Daoy (cell line): ENCODE measurements around the gene LARGE1. TPM values are rescaled to one million over a fixed set of nuclear protein-coding genes. Genes with fewer than 3 reads are reported as not detected.
A peak's percentile ranks its signal among the peaks of the same experiment; 100 is the strongest.

Experiments used
- DNase-seq: peaks from one replicate; pipeline ENCODE4 v3.0.0-alpha.2; 2015; ENCODE audit warnings: low read depth
- total RNA-seq: library from RNA; depleted of rRNA; stranded (reverse); fragments of >200 nt; shearing (Covaris generic); gene quantifications from 2 replicates; pipeline ENCODE4 v1.2.3, GENCODE V29; 2014

Gene LARGE1
- total RNA-seq, 1 experiment from 2014 or later = 9.1 TPM

DNA sequence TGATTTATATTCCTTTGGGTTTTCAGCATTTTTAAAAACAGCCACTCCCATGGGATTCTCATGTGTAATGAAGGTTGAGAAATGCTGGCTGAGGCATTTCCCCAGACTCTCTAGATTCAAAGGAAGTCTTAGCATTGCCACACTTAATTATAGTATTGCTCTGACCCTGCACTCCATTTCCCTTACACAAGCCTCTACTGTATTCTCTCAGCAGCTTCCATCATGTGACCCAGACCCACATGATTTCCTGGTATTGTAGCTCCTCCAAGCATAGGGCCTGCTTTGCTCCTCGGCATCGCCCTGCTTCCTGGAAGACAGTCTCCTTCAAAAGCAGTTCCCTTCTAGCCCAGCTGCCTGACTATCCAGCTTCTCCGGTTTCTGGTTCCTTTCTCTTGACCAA lies 261.5 kb downstream of the LARGE1 start:
- DNase-seq = peak; percentile 21

DNA sequence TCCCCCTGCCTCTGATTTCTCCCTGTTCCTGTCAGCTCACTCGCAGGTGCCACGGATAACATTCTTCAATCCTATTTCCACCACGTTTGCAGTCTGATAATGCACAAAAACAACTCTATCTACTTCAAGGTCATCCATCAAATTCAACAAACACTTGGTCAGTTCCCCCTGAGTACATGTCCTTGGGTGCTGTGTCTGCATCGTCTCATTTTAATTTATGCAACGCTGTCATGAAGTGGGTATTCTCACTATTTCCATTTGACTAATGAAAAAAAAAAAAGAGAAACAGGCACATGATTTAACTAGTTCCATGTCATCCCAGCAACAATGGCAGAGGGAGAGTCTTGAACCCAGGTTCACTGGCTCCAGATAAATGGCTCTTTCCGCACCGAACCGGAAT lies 262.6 kb downstream of the LARGE1 start:
- DNase-seq = no peak

DNA sequence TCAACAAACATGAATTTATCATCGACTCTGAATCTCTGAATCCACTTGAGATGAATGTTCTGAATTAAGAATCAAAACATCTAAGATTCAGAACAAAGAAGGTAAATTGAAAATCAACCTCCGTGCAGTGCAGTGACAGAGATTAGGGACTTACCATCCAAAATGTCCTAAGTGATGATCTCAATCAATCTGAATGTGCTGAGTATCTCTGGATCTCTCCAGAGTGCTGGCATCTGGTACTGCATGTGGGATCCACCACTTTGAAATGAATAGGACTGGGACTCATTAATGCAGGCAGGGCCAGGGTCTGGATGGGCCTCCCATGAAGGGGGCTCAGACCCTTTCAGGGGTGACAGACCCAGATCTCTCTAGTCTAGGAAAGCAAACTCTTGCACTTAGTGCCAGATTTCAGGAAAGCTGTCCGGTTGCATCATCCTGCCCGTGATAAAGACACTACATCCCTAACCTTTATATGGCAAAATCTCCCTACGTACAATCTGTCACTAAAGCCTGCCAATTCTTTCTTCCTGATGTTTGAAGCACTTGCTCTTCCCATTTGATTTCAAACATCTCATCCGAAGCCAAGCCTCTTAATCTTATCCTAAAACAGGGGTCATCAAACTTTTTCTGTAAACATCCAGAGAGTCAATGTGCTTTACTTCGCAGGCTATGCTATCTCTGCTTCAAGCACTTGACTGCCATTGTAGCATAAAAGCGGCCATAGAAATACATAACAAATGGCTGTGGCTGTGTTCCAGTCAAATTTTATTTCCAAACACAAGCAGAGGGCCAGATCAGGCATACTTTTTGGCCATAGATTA lies 263.3 kb downstream of the LARGE1 start:
- DNase-seq = no peak

DNA sequence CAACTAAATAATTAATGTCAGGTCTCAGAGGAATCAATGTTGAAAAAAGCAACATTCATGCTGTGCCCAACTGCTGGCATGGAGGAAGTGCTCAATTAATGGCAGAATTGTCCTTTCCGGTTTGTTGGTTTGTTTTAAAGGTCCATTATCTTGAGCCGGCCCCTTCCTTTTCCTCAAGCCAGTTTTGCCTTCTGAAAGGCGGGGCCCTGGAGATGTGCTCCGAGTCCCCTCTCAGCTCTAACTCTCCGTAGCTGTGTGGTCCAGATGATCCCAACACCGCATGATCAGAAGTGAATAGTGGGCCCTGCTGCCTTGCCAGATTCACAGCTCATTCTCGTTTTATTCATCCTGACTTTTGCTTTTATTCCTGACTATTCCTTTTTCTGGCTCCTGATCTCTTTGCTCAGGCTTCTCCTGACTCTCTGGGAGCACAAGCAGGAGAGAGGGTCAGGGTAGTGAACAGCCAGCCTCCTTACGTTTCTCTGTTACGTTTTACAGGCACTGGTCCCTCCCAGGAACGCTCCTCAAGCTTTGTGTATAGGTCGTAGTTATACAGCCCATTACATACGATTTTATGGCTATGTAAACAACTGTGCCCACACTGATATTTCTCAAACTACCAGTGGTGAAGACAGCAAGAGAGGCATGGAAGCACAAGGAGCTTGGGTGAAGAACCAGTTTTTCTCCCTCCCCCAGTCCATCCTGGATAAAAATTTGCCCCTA lies 265.9 kb downstream of the LARGE1 start:
- no peak for DNase-seq

DNA sequence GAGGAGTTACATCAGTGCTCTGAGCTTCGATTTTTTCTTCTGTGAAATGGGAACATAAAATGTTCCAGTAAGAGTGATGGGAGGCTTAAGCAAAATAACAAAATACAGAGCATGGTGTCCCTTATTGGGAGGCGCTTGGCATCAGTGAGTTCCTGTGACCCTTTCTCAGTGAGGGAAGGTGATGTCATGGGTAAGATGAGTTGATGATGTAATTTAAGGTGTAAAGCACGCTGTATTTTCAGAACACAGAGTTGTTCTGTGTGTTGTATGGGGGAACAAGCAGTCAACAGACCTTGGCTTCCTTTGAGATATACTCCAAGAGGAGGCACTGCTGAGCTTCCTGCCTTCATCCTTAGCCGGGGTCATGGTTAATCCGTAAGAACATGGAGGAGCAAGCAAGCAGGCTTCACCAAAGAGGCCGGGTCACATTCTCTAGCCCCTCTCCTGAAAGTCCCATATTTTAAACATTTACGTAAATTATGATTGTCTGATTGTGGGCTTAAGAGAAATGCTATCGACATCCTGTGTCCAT lies 266.7 kb downstream of the LARGE1 start:
- DNase-seq = no peak

DNA sequence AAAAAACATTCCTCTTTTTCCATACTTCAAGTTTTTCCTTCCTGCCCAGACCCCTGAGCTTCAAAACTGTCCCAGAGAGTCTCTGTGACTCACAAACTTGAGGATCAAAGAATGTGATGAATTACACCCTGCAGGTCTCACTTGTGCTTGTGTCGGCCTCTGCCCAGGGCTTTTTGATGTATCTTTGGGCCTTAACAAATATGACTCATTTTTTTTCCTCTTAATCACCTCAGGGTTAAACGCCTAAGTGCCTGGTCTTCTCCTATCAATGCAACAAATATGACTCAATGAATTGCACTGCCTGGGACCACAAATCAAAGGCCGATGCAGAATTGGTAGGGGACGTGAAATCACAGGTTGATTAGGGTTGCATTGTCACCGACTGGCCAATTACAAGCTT lies 267.7 kb downstream of the LARGE1 start:
- DNase-seq = peak; percentile 60

DNA sequence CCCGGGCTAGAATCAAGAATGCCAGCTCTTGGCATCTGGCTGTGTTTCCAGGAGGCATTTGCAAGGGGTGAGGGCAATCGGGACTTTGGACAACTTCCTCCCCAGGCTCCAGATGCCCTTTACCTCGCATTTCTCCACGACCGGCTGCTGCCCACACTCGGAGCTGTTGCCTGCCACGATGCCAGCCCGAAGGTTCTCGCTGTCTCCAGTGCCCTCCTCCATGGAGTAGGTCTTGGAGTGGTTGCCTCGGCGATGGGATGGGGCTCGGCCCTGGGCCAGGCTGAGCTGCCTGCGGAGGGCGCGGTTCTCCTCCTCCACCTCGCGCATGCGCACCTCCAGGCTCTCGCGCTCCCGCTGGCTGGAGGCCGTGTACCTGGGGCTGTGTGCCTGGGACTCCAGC lies 270.0 kb downstream of the LARGE1 start:
- DNase-seq = peak; percentile 70

DNA sequence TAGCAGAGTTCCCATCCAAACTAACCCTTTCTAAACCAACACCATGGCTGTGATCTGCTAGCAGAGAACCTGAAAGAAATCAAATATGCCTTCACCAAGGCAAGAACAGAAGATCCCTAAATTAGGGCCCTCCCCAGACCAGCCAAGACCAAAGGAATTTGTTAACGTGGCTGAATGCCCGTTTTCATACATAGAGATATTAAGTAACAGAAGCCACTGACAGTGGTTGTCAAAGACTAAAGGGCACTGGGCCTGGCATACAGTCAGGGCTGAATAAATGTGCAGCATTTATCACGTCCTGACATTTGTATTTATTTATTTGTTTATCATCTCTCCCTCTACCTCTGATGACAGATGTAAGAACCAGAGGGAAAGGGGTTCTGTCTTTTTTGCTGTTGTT lies 271.8 kb downstream of the LARGE1 start:
- DNase-seq = no peak

DNA sequence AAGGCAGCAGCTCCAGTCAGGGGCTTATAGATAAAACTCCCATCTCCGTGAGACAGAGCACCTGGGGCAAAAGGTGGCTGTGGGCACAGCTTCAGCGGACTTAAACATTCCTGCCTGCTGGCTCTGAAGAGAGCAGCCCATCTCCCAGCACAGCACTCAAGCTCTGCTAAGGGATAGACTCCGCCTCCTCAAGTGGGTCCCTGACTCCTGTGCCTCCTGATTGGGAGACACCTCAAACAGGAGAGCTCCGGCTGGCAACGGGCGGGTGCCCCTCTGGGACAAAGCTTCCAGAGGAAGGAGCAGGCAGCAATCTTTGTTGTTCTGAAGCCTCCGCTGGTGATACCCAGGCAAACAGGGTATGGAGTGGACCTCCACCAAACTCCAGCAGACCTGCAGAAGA lies 279.4 kb downstream of the LARGE1 start:
- no peak for DNase-seq

DNA sequence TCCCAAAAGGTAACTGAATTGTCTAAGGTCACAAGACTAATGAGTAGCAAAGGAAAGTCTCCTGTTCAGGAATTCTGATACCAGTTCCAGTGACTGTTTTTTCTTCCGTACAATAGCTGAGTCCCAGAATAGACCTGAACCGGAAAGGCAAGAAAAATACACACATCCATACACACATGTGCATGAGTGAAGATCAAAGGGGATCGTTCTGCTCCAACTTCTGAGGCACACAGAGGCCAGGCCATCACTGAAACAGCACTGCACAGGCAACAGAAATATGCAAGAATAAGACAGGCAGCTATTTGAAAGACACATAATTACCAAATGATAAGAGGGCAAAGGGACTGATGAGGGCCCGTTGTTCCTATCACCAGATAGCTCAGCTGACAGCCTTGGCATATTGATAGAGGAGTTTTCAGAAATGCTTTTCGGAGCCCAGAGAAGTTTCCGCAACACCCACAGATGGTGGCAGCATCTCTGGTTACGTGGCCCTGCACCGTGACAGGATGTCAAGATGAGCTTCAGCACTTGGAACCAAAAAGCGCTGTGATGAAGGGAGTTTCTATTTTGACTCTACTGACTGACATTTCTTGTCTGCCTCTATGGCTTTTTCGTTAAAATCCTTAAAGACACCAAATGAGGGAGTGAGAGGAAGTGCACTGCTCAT lies 280.6 kb downstream of the LARGE1 start:
- no peak for DNase-seq

DNA sequence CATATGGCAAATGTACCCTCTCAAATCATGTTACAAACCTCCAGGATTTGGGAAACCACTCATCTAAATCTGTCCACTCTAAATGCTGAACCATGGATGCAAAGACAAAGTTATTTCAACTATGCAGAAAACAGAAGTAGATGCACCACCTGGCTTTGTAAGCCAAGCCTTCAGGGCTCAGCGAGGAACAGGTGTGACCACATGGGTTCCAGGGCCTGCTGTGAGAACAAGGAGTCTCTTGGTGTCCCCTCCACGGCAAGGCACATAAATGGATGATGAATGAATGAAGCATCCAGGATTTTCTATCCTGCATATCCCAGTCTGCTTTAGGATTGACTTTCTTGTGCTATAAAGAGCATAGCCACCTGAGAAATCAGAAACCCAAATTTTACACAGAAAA lies 284.5 kb downstream of the LARGE1 start:
- DNase-seq = no peak

DNA sequence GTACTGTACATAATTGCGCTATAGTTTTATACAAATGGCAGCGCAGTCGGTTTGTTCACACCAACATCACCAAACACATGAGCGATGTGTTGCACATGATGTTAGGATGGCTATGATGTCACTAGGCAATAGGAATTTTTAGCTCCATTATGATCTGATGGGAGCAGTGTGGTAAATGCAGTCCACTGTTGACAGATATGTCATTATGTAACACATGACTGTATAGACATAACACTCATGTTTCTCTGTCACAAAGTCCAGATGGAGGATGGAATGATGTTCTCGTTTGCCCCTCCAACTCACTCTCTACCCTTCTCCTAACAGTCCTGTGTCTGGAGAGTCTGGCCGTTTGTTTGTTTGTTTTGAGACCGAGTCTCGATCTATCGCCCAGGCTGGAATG lies 288.5 kb downstream of the LARGE1 start:
- no peak for DNase-seq

DNA sequence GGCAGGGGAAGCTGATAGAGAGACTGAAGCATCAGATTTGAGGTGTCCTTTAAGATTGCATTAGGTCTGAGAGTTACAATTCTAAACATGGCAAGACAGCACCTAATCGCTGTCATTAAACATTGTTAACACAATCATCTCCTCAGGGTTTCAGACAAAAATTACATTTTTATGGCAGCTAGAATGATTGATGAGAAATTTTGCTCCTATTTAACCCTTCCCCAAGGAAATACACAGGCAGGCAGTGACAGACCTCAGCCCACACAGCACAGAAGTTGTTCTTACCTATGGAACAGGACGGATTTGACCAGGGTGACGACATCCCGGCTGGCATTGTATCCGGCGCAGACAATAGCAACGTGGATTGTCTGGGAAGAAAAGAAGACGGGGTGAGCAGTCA lies 294.3 kb downstream of the LARGE1 start:
- DNase-seq = no peak

DNA sequence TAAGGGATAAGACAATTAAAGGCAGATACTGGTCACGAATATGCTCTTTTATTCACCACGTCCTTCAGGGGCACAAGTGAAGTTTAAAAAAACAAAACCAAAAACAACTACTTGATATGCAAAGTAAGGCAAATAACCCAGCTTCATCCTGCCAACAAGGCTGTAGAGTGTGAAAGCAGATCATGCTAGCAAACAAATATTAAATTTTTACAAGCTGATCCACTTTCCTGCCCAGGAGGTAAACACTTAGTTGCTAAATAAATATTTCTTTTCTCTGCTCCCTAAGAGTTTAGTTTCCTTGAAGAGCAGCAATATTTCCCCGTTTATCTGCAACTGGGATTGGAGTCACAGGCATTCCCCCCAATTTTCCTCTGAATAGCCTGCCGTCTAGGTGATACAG lies 300.2 kb downstream of the LARGE1 start:
- no peak for DNase-seq

DNA sequence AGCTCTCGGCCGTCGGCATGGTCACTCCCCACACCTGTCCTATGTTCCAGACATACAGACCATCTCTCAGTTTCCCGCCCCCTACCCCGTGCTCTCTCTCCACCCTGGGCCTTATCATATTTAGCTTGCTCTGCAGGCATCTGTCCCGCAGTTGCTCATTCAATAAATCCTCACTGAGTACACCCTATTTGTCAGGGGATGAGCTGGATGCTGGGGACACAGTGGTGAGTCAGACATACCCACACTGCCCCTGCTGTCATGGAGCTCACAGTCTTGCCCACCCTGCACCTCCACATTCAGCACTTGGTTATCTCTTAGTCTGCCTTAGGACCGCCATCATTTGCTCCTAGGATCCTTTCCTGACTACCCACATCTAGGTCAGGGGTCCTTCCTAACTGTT lies 313.8 kb downstream of the LARGE1 start:
- no peak for DNase-seq

DNA sequence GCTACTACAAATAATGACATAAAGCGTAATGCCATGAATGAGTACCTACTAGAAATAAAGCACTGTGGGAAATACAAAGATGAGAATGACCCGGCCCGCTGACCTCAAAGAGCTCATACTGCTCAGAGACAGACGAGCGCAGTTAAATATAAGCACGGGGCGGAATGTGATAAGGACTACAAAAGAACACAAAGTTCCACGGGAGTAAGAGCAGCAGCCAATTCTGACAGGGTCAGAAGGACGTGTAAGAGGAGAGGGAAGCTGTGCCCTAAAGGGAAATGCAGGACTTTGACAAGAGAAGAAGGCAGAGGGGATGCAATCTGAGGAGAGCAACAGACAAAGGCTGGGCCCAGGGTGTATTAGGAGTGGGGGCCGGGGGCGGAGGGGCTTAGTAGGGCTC lies 314.6 kb downstream of the LARGE1 start:
- DNase-seq = no peak

DNA sequence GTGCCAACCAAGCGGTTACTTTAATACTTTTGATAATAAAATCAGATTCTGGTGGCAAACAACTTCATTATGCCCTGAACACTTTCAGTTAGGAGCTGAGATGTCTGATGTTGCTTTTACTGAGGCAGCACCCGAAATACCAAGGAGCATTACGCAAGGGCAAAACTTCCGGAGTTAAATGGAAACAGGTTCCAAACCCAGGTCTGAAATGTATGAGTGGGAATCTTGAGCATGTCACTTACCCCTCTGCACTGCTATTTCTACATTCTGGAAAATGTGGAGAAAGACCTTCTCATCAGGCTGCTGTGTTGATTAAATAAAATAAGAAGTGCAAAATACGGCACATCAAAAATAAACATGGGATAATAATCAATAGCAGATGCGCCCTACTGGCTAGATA lies 315.1 kb downstream of the LARGE1 start:
- peak; percentile 19 for DNase-seq

DNA sequence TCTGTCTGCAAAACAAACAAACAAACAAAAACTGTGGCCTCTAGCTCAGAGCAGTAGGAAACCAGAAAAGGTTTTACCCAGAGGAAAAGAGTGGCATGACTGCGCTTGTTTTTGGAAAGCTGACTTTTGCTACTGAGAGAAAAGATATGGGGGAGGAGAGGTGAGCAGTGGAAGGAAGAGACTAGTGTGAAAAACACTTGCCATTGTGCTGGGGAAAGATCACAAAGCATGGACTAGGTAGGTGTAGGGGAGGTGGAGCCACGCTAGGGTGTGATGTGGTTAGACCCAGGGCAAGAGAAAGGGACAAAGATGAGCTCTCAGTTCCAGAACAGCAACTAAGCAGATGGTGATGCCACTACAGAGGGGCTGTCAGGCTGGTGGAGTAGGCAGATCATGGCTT lies 319.2 kb downstream of the LARGE1 start:
- no peak for DNase-seq

DNA sequence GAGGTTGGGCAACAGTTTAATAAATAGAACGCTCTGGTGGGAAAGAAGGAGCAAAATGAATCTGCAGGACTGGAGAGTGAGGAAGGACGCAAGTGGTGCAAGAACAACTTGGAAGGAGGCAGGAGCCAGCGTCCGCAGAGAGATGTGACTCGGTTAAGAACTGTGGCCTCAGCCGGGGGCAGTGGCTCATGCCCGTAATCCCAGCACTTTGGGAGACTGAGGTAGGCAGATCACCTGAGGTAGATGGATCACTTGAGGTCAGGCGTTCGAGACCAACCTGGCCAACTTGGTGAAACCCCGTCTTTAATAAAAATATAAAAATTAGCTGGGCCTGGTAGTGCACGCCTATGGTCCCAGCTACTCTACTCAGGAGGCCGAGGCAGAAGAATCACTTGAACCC lies 319.7 kb downstream of the LARGE1 start:
- DNase-seq = no peak

DNA sequence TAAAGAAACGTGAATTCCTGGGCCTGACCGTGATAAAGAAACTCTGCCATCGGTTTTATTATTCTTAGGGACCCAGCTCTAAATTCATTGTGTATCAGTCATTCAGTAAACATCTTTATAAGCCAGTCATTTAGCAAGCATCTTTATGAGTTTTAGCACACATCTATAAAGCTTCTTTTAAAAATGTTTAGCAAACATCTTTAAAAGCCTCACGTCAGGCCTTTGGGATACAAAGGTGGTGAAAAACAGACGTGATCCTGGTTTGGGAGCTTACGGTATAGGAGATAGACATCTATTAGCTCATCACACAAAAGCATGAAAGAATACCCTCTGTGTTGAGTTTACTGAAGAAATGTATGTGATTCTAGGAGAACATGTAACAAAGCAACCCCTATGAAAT lies 320.2 kb downstream of the LARGE1 start:
- no peak for DNase-seq

DNA sequence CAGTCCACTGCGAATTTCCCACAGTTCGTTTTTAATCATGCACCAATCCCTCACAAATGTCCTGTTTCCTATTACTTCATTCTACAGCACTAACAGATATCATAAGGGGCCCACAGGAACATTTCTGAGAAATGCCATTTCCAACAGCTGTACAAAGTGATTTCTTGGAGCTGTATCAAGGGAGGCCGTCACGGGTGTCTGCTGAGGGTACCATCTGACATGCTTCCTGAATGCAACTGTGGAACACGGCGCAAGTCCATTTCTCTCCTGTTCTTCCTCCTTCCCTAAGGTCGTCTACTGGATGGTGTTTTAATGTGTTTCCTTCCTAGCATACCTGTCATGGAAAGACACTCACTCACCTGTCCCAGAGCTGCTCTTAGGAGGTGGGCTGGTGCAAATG lies 320.7 kb downstream of the LARGE1 start:
- DNase-seq = no peak

DNA sequence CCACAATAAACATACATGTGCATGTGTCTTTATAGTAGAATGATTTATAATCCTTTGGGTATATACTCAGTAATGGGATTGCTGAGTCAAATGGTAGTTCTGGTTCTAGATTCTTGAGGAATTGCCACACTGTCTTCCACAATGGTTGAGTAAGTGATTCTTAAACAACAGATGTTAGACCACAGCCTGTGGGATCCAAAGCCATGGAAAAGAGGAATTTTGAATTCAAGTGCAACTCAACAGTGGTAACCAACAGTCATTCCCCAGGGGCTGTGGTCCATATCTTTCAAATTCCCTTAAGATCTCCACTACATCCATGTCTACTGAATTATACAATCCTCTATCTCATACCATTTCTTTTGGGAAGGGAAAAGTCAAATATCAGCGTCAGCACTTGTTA lies 321.5 kb downstream of the LARGE1 start:
- DNase-seq = no peak
